ENCODE results near the gene KRT8.

The KRT8 gene

GRCh38 chr12:52876372-52876771, 28.5 kb downstream of the KRT8 start:
- no peak for TF ChIP-seq CTCF (conservative IDR thresholded peaks at IDR 0.05)
- no peak; the same call in 1 of the 2 replicates for TF ChIP-seq ZFX (IDR thresholded peaks at IDR 0.05)
- H3K27ac ChIP-seq = no peak overlapping the region

GRCh38 chr12:52874573-52875435, 30.1 kb downstream of the KRT8 start:
- TF ChIP-seq ZFX (IDR thresholded peaks at IDR 0.05) (no peak), CTCF (conservative IDR thresholded peaks at IDR 0.05) (no peak)
- H3K27ac ChIP-seq = no peak overlapping the region

- H3K27ac ChIP-seq = no peak overlapping the region
- TF ChIP-seq ZFX (IDR thresholded peaks at IDR 0.05) (no peak), CTCF (conservative IDR thresholded peaks at IDR 0.05) (no peak)
Observed at GRCh38 chr12:52873832-52874572, 30.9 kb downstream of the KRT8 start.

GRCh38 chr12:52873513-52873831, 31.4 kb downstream of the KRT8 start:
- no peak for TF ChIP-seq ZFX (IDR thresholded peaks at IDR 0.05)
- TF ChIP-seq CTCF (conservative IDR thresholded peaks at IDR 0.05) = no peak
- no peak overlapping the region for H3K27ac ChIP-seq

- H3K27ac ChIP-seq = no peak overlapping the region
Observed at GRCh38 chr12:52872644-52873389, 32.1 kb downstream of the KRT8 start.

GRCh38 chr12:52871291-52872039, 33.4 kb downstream of the KRT8 start:
- TF ChIP-seq ZFX (IDR thresholded peaks at IDR 0.05) (no peak), CTCF (conservative IDR thresholded peaks at IDR 0.05) (no peak)
- no peak overlapping the region for H3K27ac ChIP-seq

More at GRCh38 chr12:52872644-52873389, 32.1 kb downstream of the KRT8 start:
- TF ChIP-seq ZFX (IDR thresholded peaks at IDR 0.05) (no peak), CTCF (conservative IDR thresholded peaks at IDR 0.05) (no peak)
